ENCODE results near the gene PFDN2.
A peak's percentile ranks its signal among the peaks of the same experiment; 100 is the strongest.

PFDN2 gene

DNA sequence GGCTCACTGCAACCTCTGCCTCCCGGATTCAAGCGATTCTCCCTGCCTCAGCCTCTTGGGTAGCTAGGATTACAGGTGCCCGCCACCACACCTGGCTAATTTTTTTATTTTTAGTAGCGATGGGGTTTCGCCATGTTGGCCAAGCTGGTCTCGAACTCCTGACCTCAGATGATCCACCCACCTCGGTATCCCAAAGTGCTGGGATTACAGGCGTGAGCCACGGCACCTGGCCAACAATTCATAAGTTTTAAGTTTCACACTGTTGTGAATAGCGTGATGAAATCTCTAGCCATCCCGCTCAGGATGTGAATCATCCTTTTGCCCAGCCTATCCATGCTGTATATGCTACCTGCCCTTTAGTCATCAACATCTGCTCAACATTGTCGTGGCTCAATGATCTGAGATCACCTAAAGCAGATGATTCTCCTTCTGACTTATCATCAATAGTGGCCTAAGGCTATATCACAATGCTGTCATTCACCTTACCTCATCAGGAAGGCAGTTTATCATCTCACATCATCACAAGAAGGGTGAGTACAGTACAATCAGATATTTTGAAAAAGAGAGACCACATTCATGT, 2.6 kb downstream of the PFDN2 start (continued):
- TF ChIP-seq, protein P1, sequence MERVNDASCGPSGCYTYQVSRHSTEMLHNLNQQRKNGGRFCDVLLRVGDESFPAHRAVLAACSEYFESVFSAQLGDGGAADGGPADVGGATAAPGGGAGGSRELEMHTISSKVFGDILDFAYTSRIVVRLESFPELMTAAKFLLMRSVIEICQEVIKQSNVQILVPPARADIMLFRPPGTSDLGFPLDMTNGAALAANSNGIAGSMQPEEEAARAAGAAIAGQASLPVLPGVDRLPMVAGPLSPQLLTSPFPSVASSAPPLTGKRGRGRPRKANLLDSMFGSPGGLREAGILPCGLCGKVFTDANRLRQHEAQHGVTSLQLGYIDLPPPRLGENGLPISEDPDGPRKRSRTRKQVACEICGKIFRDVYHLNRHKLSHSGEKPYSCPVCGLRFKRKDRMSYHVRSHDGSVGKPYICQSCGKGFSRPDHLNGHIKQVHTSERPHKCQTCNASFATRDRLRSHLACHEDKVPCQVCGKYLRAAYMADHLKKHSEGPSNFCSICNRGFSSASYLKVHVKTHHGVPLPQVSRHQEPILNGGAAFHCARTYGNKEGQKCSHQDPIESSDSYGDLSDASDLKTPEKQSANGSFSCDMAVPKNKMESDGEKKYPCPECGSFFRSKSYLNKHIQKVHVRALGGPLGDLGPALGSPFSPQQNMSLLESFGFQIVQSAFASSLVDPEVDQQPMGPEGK (tag by site-specific recombination; IDR thresholded peaks at IDR 0.05), result peak; percentile 46; the same call in 1 of the 2 replicates
- TF ChIP-seq, protein P2, sequence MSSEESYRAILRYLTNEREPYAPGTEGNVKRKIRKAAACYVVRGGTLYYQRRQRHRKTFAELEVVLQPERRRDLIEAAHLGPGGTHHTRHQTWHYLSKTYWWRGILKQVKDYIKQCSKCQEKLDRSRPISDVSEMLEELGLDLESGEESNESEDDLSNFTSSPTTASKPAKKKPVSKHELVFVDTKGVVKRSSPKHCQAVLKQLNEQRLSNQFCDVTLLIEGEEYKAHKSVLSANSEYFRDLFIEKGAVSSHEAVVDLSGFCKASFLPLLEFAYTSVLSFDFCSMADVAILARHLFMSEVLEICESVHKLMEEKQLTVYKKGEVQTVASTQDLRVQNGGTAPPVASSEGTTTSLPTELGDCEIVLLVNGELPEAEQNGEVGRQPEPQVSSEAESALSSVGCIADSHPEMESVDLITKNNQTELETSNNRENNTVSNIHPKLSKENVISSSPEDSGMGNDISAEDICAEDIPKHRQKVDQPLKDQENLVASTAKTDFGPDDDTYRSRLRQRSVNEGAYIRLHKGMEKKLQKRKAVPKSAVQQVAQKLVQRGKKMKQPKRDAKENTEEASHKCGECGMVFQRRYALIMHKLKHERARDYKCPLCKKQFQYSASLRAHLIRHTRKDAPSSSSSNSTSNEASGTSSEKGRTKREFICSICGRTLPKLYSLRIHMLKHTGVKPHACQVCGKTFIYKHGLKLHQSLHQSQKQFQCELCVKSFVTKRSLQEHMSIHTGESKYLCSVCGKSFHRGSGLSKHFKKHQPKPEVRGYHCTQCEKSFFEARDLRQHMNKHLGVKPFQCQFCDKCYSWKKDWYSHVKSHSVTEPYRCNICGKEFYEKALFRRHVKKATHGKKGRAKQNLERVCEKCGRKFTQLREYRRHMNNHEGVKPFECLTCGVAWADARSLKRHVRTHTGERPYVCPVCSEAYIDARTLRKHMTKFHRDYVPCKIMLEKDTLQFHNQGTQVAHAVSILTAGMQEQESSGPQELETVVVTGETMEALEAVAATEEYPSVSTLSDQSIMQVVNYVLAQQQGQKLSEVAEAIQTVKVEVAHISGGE (tag by site-specific recombination; conservative IDR thresholded peaks at IDR 0.05; ENCODE audit: low read depth), result no peak
- no peak for TF ChIP-seq REPIN1 (tag by site-specific recombination; IDR thresholded peaks at IDR 0.05; ENCODE audit: low read depth)
- no peak for TF ChIP-seq TCF7L2 (IDR thresholded peaks at IDR 0.05; ENCODE audit: borderline replicate concordance, low read depth, low read length)
- no peak for TF ChIP-seq ZNF341 (tag by site-specific recombination; IDR thresholded peaks at IDR 0.05; ENCODE audit: low read depth)
- TF ChIP-seq ZNF10 (tag by site-specific recombination; IDR thresholded peaks at IDR 0.05), result 0 out of 2 replicates have a peak, but pooled peaks have one; percentile 41
- TF ChIP-seq, protein P3, sequence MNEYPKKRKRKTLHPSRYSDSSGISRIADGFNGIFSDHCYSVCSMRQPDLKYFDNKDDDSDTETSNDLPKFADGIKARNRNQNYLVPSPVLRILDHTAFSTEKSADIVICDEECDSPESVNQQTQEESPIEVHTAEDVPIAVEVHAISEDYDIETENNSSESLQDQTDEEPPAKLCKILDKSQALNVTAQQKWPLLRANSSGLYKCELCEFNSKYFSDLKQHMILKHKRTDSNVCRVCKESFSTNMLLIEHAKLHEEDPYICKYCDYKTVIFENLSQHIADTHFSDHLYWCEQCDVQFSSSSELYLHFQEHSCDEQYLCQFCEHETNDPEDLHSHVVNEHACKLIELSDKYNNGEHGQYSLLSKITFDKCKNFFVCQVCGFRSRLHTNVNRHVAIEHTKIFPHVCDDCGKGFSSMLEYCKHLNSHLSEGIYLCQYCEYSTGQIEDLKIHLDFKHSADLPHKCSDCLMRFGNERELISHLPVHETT (tag by site-specific recombination; IDR thresholded peaks at IDR 0.05), result peak; percentile 93
- TF ChIP-seq YY2 (tag by site-specific recombination; IDR thresholded peaks at IDR 0.05), result peak; percentile 68
- TF ChIP-seq ZBTB8A (tag by site-specific recombination; IDR thresholded peaks at IDR 0.05), result no peak
- TF ChIP-seq ZNF335 (tag by site-specific recombination; conservative IDR thresholded peaks at IDR 0.05), result peak; percentile 56; the same call in 1 of the 2 replicates
- no peak for TF ChIP-seq GLIS1 (tag by site-specific recombination; IDR thresholded peaks at IDR 0.05)
- no peak for TF ChIP-seq ZNF670 (tag by site-specific recombination; IDR thresholded peaks at IDR 0.05; ENCODE audit: low read depth)
- TF ChIP-seq SP2 (tag by site-specific recombination; IDR thresholded peaks at IDR 0.05), result 0 out of 2 replicates have a peak, but pooled peaks have one; percentile 7
- TF ChIP-seq ZBTB48 (tag by site-specific recombination; IDR thresholded peaks at IDR 0.05), result 0 out of 2 replicates have a peak, but pooled peaks have one; percentile 29
- no peak for TF ChIP-seq ZNF561 (tag by site-specific recombination; IDR thresholded peaks at IDR 0.05; ENCODE audit: borderline replicate concordance)
- TF ChIP-seq, protein P4, sequence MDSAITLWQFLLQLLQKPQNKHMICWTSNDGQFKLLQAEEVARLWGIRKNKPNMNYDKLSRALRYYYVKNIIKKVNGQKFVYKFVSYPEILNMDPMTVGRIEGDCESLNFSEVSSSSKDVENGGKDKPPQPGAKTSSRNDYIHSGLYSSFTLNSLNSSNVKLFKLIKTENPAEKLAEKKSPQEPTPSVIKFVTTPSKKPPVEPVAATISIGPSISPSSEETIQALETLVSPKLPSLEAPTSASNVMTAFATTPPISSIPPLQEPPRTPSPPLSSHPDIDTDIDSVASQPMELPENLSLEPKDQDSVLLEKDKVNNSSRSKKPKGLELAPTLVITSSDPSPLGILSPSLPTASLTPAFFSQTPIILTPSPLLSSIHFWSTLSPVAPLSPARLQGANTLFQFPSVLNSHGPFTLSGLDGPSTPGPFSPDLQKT (IDR thresholded peaks at IDR 0.05; ENCODE audit: borderline replicate concordance, low read depth, low read length), result no peak
- no peak for TF ChIP-seq ZNF302 (tag by site-specific recombination; IDR thresholded peaks at IDR 0.05; ENCODE audit: low read depth)
- no peak for TF ChIP-seq SETDB1 (IDR thresholded peaks at IDR 0.05; ENCODE audit: insufficient read length, low read length)
- TF ChIP-seq, protein P5, sequence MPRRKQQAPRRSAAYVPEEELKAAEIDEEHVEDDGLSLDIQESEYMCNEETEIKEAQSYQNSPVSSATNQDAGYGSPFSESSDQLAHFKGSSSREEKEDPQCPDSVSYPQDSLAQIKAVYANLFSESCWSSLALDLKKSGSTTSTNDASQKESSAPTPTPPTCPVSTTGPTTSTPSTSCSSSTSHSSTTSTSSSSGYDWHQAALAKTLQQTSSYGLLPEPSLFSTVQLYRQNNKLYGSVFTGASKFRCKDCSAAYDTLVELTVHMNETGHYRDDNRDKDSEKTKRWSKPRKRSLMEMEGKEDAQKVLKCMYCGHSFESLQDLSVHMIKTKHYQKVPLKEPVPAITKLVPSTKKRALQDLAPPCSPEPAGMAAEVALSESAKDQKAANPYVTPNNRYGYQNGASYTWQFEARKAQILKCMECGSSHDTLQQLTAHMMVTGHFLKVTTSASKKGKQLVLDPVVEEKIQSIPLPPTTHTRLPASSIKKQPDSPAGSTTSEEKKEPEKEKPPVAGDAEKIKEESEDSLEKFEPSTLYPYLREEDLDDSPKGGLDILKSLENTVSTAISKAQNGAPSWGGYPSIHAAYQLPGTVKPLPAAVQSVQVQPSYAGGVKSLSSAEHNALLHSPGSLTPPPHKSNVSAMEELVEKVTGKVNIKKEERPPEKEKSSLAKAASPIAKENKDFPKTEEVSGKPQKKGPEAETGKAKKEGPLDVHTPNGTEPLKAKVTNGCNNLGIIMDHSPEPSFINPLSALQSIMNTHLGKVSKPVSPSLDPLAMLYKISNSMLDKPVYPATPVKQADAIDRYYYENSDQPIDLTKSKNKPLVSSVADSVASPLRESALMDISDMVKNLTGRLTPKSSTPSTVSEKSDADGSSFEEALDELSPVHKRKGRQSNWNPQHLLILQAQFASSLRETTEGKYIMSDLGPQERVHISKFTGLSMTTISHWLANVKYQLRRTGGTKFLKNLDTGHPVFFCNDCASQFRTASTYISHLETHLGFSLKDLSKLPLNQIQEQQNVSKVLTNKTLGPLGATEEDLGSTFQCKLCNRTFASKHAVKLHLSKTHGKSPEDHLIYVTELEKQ (tag by site-specific recombination; IDR thresholded peaks at IDR 0.05; ENCODE audit: borderline replicate concordance), result peak; percentile 62; the same call in 1 of the 2 replicates
- TF ChIP-seq, protein P6, sequence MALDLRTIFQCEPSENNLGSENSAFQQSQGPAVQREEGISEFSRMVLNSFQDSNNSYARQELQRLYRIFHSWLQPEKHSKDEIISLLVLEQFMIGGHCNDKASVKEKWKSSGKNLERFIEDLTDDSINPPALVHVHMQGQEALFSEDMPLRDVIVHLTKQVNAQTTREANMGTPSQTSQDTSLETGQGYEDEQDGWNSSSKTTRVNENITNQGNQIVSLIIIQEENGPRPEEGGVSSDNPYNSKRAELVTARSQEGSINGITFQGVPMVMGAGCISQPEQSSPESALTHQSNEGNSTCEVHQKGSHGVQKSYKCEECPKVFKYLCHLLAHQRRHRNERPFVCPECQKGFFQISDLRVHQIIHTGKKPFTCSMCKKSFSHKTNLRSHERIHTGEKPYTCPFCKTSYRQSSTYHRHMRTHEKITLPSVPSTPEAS (tag by site-specific recombination; IDR thresholded peaks at IDR 0.05), result 0 out of 2 replicates have a peak, but pooled peaks have one; percentile 26
- peak; percentile 53; the same call in 1 of the 2 replicates for TF ChIP-seq ZFP69B (tag by site-specific recombination; IDR thresholded peaks at IDR 0.05)
- 0 out of 2 replicates have a peak, but pooled peaks have one; percentile 79 for TF ChIP-seq KLF16 (tag by site-specific recombination; IDR thresholded peaks at IDR 0.05)
- peak; percentile 92 for TF ChIP-seq SP7 (tag by site-specific recombination; IDR thresholded peaks at IDR 0.05)
- TF ChIP-seq, protein P7, sequence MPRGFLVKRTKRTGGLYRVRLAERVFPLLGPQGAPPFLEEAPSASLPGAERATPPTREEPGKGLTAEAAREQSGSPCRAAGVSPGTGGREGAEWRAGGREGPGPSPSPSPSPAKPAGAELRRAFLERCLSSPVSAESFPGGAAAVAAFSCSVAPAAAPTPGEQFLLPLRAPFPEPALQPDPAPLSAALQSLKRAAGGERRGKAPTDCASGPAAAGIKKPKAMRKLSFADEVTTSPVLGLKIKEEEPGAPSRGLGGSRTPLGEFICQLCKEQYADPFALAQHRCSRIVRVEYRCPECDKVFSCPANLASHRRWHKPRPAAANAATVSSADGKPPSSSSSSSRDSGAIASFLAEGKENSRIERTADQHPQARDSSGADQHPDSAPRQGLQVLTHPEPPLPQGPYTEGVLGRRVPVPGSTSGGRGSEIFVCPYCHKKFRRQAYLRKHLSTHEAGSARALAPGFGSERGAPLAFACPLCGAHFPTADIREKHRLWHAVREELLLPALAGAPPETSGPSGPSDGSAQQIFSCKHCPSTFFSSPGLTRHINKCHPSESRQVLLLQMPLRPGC (tag by site-specific recombination; IDR thresholded peaks at IDR 0.05), result peak; percentile 90
- no peak for TF ChIP-seq ZNF202 (tag by site-specific recombination; IDR thresholded peaks at IDR 0.05; ENCODE audit: borderline replicate concordance)

All from HEK293 (cell line).